Ovary (tissue), 3 donors: ENCODE results near the gene RSPO3.
"Not testable (repeated sequence)": the region's sequence is repeated elsewhere in the genome, so short reads cannot be mapped to it uniquely, and the experiment has no call there.

Experiments used
- POLR2A ChIP-seq: fragments of 450-650 bp; IDR thresholded peaks from one replicate; pipeline ENCODE4 v1.6.1; 2017; ENCODE audit warnings: antibody characterized with exemption, mild to moderate bottlenecking, moderate library complexity
- TF ChIP-seq, protein P1 (sequence below), 3 donors: fragments of 450-650 bp in 2 of 3; fragments of 200-600 bp in 1 of 3; IDR thresholded peaks; one replicate each; pipeline versions ENCODE4 v1.5.1 to v1.8.0; 2016 to 2022; ENCODE audit warnings: antibody characterized with exemption in 3 of 3, mild to moderate bottlenecking in 1 of 3
- donor health status: DM: no; HTN: no; CAD: no.

DNA sequence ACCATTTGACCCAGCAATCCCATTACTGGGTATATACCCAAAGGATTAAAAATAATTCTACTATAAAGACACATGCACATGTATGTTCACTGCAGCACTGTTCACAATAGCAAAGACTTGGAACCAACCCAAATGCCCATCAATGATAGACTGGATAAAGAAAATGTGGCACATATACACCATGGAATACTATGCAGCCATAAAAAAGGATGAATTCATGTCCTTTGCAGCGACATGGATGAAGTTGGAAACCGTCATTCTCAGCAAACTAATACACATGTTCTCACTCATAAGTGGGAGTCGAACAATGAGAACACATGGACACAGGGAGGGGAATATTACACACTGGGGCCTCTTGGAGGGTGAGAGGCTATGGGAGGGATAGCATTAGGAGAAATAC is 115.3 kb downstream of the RSPO3 start:
- TF ChIP-seq, protein P1, sequence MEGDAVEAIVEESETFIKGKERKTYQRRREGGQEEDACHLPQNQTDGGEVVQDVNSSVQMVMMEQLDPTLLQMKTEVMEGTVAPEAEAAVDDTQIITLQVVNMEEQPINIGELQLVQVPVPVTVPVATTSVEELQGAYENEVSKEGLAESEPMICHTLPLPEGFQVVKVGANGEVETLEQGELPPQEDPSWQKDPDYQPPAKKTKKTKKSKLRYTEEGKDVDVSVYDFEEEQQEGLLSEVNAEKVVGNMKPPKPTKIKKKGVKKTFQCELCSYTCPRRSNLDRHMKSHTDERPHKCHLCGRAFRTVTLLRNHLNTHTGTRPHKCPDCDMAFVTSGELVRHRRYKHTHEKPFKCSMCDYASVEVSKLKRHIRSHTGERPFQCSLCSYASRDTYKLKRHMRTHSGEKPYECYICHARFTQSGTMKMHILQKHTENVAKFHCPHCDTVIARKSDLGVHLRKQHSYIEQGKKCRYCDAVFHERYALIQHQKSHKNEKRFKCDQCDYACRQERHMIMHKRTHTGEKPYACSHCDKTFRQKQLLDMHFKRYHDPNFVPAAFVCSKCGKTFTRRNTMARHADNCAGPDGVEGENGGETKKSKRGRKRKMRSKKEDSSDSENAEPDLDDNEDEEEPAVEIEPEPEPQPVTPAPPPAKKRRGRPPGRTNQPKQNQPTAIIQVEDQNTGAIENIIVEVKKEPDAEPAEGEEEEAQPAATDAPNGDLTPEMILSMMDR (IDR thresholded peaks at IDR 0.05), result not testable (repeated sequence)
- not testable (repeated sequence) for TF ChIP-seq POLR2A
